GM21515 (cell line): Measurements from ENCODE around the gene UNC13D.
"Not testable (repeated sequence)": the region's sequence is repeated elsewhere in the genome, so short reads cannot be mapped to it uniquely, and the experiment has no call there.

ENCODE experiments used
- ATAC-seq: cut with Tn5 transposase; IDR thresholded peaks from one replicate; pipeline ENCODE4 v1.9.1; 2021; ENCODE audit not compliant: unreplicated experiment

Gene UNC13D

GRCh38 chr17:75822119-75822799, 21.9 kb downstream of the UNC13D start:
- no peak for ATAC-seq

- no peak for ATAC-seq
Measured at GRCh38 chr17:75821552-75821951, 22.7 kb downstream of the UNC13D start.

GRCh38 chr17:75820094-75821080, 23.8 kb downstream of the UNC13D start:
- ATAC-seq = no peak

GRCh38 chr17:75819678-75820077, 24.5 kb downstream of the UNC13D start:
- no peak for ATAC-seq

- ATAC-seq = no peak
Measured at GRCh38 chr17:75819116-75819515, 25.1 kb downstream of the UNC13D start.

- ATAC-seq = no peak
Measured at GRCh38 chr17:75818326-75818885, 25.8 kb downstream of the UNC13D start.

GRCh38 chr17:75817571-75817970, 26.6 kb downstream of the UNC13D start:
- no peak for ATAC-seq

- no peak for ATAC-seq
Measured at GRCh38 chr17:75816693-75817092, 27.5 kb downstream of the UNC13D start.

- ATAC-seq = no peak
Measured at GRCh38 chr17:75815399-75815798, 28.8 kb downstream of the UNC13D start.

- ATAC-seq = no peak
Measured at GRCh38 chr17:75814900-75815373, 29.3 kb downstream of the UNC13D start.

GRCh38 chr17:75814021-75814395, 30.2 kb downstream of the UNC13D start:
- no peak for ATAC-seq

- ATAC-seq = no peak
Measured at GRCh38 chr17:75813081-75814020, 30.9 kb downstream of the UNC13D start.

GRCh38 chr17:75812096-75813013, 31.8 kb downstream of the UNC13D start:
- ATAC-seq = no peak

GRCh38 chr17:75811174-75811573, 33.0 kb downstream of the UNC13D start:
- ATAC-seq = no peak

- ATAC-seq = not testable (repeated sequence)
Measured at GRCh38 chr17:75810756-75811155, 33.4 kb downstream of the UNC13D start.

- no peak for ATAC-seq
Measured at GRCh38 chr17:75810216-75810615, 34.0 kb downstream of the UNC13D start.

- ATAC-seq = no peak
Measured at GRCh38 chr17:75809631-75810111, 34.5 kb downstream of the UNC13D start.

GRCh38 chr17:75808905-75809621, 35.1 kb downstream of the UNC13D start:
- ATAC-seq = no peak

- ATAC-seq = no peak
Measured at GRCh38 chr17:75808549-75808904, 35.7 kb downstream of the UNC13D start.
